ENCODE measurements around the gene TRAPPC14. TPM values are rescaled to one million over a fixed set of nuclear protein-coding genes. Genes with fewer than 3 reads are reported as not detected.
A peak's percentile ranks its signal among the peaks of the same experiment; 100 is the strongest.

TRAPPC14 gene
- total and polyA plus RNA-seq, 9 of the 15 experiments (the other 6 are each of a cell fraction or from before 2014, with no cell fraction given) = 0.42 to 45.9 (median 18.2) TPM

GRCh38 chr7:100126239-100126930 is 32.1 kb downstream of the TRAPPC14 start (continued):
- no peak for TF ChIP-seq ZNF586 (CRISPR knock-in tag; conservative IDR thresholded peaks at IDR 0.05)
- TF ChIP-seq ETS1 (conservative IDR thresholded peaks at IDR 0.05; ENCODE audit: control insufficient read depth, low read depth, low read length) = no peak
- no peak for TF ChIP-seq ZC3H8 (IDR thresholded peaks at IDR 0.05)
- TF ChIP-seq EP400 (IDR thresholded peaks at IDR 0.05) = no peak
- no peak for TF ChIP-seq RBM39 (optimal IDR thresholded peaks at IDR 0.05; ENCODE audit: low read depth, low read length)
- TF ChIP-seq USF2 (CRISPR knock-in tag; IDR thresholded peaks at IDR 0.05) = peak; percentile 48; the same call in 1 of the 2 replicates
- no peak for TF ChIP-seq MAFF (IDR thresholded peaks at IDR 0.05; ENCODE audit: low read length)
- TF ChIP-seq ZC3H4 (CRISPR knock-in tag; IDR thresholded peaks at IDR 0.05; ENCODE audit: borderline replicate concordance) = peak; percentile 48; the same call in 1 of the 2 replicates
- TF ChIP-seq ZNF280A (IDR thresholded peaks at IDR 0.05; ENCODE audit: low read depth, partially characterized antibody) = no peak
- no peak for TF ChIP-seq ZNF124 (CRISPR knock-in tag; IDR thresholded peaks at IDR 0.05)
- TF ChIP-seq EWSR1 (IDR thresholded peaks at IDR 0.05; ENCODE audit: borderline replicate concordance, low read depth, partially characterized antibody) = no peak
- no peak; the same call in 1 of the 2 replicates for TF ChIP-seq ZNF592 (IDR thresholded peaks at IDR 0.05)
- TF ChIP-seq ZBTB17 (CRISPR knock-in tag; IDR thresholded peaks at IDR 0.05) = no peak
- TF ChIP-seq HMBOX1 (IDR thresholded peaks at IDR 0.05) = no peak
- no peak for TF ChIP-seq CREB3 (tag; conservative IDR thresholded peaks at IDR 0.05; ENCODE audit: low read depth)
